Measurements from ENCODE around the gene RXRA.

The RXRA gene

GRCh38 chr9:134455021-134455471 lies 128.8 kb downstream of the RXRA start:
- no peak for TF ChIP-seq CTCF (IDR thresholded peaks at IDR 0.05; ENCODE audit: insufficient read depth, missing control alignments)
- FAIRE-seq = no peak
- no peak for DNase-seq (ENCODE audit: insufficient read length, low spot score)

GRCh38 chr9:134455537-134455933 lies 129.3 kb downstream of the RXRA start:
- no peak for TF ChIP-seq CTCF (IDR thresholded peaks at IDR 0.05; ENCODE audit: insufficient read depth, missing control alignments)
- FAIRE-seq (no peak), DNase-seq (ENCODE audit: insufficient read length, low spot score) (no peak)

- TF ChIP-seq CTCF (IDR thresholded peaks at IDR 0.05; ENCODE audit: insufficient read depth, missing control alignments) = no peak
- no peak for FAIRE-seq
- DNase-seq (ENCODE audit: insufficient read length, low spot score) = no peak
Measured at GRCh38 chr9:134455934-134456755, 129.9 kb downstream of the RXRA start.

GRCh38 chr9:134456756-134457305 lies 130.6 kb downstream of the RXRA start:
- no peak for TF ChIP-seq CTCF (IDR thresholded peaks at IDR 0.05; ENCODE audit: insufficient read depth, missing control alignments)
- FAIRE-seq (no peak), DNase-seq (ENCODE audit: insufficient read length, low spot score) (no peak)

- no peak for TF ChIP-seq CTCF (IDR thresholded peaks at IDR 0.05; ENCODE audit: insufficient read depth, missing control alignments)
- FAIRE-seq = no peak
- DNase-seq (ENCODE audit: insufficient read length, low spot score) = no peak
Measured at GRCh38 chr9:134457321-134458206, 131.3 kb downstream of the RXRA start.

GRCh38 chr9:134458207-134459108 lies 132.2 kb downstream of the RXRA start:
- FAIRE-seq (no peak), DNase-seq (ENCODE audit: insufficient read length, low spot score) (no peak)
- no peak for TF ChIP-seq CTCF (IDR thresholded peaks at IDR 0.05; ENCODE audit: insufficient read depth, missing control alignments)
